Peyer's patch (tissue), 4 donors: Measurements from ENCODE around the gene PVALB.

Source experiments
- CTCF ChIP-seq, 6 experiments: fragments of 450-650 bp in 4 of 6; fragments of 200-600 bp in 2 of 6; sonication (generic) in 1 of 6; IDR thresholded peaks; one replicate each; pipeline ENCODE4 v1.5.1; 2017 to 2019; ENCODE audit warnings: antibody characterized with exemption in 6 of 6, mild to moderate bottlenecking in 3 of 6, moderate library complexity in 1 of 6
- POLR2A ChIP-seq, 2 donors: fragments of 450-650 bp; IDR thresholded peaks; one replicate each; pipeline ENCODE4 v1.5.1; 2017; ENCODE audit warnings: antibody characterized with exemption in 2 of 2, mild to moderate bottlenecking in 2 of 2, moderate library complexity in 2 of 2

- TF ChIP-seq CTCF (IDR thresholded peaks at IDR 0.05) (no peak), POLR2A (IDR thresholded peaks at IDR 0.05) (no peak)
Observed at GRCh38 chr22:36829370-36830002, 12.7 kb upstream of the PVALB start.
